GM12878 (cell line): ENCODE data around the gene SLC1A5. TPM values are rescaled to one million over a fixed set of nuclear protein-coding genes. Genes with fewer than 3 reads are reported as not detected.
A peak's percentile ranks its signal among the peaks of the same experiment; 100 is the strongest.
"Not testable (repeated sequence)": the region's sequence is repeated elsewhere in the genome, so short reads cannot be mapped to it uniquely, and the experiment has no call there.

Experiments used
- ATAC-seq: fragments of 200-7000 bp; cut with Tn5 transposase; 3 replicates; pipeline ENCODE4 v1.9.1; 2020; ENCODE audit warnings: mild to moderate bottlenecking, moderate library complexity
- BruUV-seq: library from RNA; stranded (reverse); fragments of 400-500 nt; replicated peaks from 2 replicates; lab custom pipeline; 2021; lab: Mats Ljungman, UMichigan
- CTCF ChIA-PET: fragments of 300-600 bp; sonication (Branson Sonifier 250); formaldehyde crosslinking; extraction: SDS; loops from one replicate; lab custom pipeline; 2021; ENCODE audit warnings: inconsistent platforms; lab: Yijun Ruan, JAX
- POLR2A ChIA-PET: fragments of 350-600 bp; formaldehyde crosslinking; extraction: SDS; loops from one replicate; lab custom pipeline; 2021; ENCODE audit warnings: inconsistent platforms; lab: Charles Lee
- RAD21 ChIA-PET: fragments of 300-600 bp; sonication (Branson Sonifier 250); formaldehyde crosslinking; loops from one replicate; lab custom pipeline; 2023; ENCODE audit warnings: antibody characterized with exemption; ENCODE audit not compliant: unreplicated experiment; lab: Charles Lee
- SMC1A ChIA-PET: fragments of 300-600 bp; sonication (Branson Sonifier 250); formaldehyde crosslinking; loops from one replicate; lab custom pipeline; 2023; ENCODE audit not compliant: unreplicated experiment, uncharacterized antibody; lab: Charles Lee
- DNase-seq: peaks from one replicate; pipeline ENCODE4 v3.0.0-alpha.2; 2011; ENCODE audit warnings: low read depth, low spot score
- FAIRE-seq: peaks from 3 replicates; lab custom pipeline; 2011; peaks lifted over from hg19 to GRCh38; lab: Jason Lieb, UNC
- H2AFZ ChIP-seq: 2 replicates; pipeline ENCODE4 v1.6.0; 2011; ENCODE audit warnings: low read depth, low read length, control low read depth; ENCODE audit not compliant: control insufficient read depth
- H3K27ac ChIP-seq: 2 replicates; pipeline ENCODE4 v1.5.1; 2011; ENCODE audit warnings: control low read depth; ENCODE audit not compliant: control insufficient read depth, insufficient read depth
- H3K27me3 ChIP-seq, 2 experiments: replicated peaks in 1 of 2; 2 replicates each; pipeline versions ENCODE4 v1.6.0 to v1.6.1; 2011; ENCODE audit warnings: low read length in 1 of 2; ENCODE audit not compliant: control insufficient read depth in 2 of 2, insufficient read depth in 2 of 2
- H3K36me3 ChIP-seq, 2 experiments: 2 replicates each; pipeline ENCODE4 v1.5.1; 2011; ENCODE audit warnings: low read length in 1 of 2; ENCODE audit not compliant: control insufficient read depth in 2 of 2, insufficient read depth in 2 of 2
- H3K4me1 ChIP-seq: 2 replicates; pipeline ENCODE4 v1.6.1; 2011; ENCODE audit warnings: mild to moderate bottlenecking, low read length, moderate library complexity, mixed read lengths; ENCODE audit not compliant: control insufficient read depth, insufficient read depth
- H3K4me2 ChIP-seq: 2 replicates; pipeline ENCODE4 v1.6.0; 2011; ENCODE audit warnings: control low read depth; ENCODE audit not compliant: control insufficient read depth, insufficient read depth
- H3K4me3 ChIP-seq: fragments of 200-600 bp; sonication (generic); 2 replicates; pipeline ENCODE4 v1.5.1; 2016
- H3K79me2 ChIP-seq: 2 replicates; pipeline ENCODE4 v1.6.0; 2011; ENCODE audit warnings: low read length; ENCODE audit not compliant: control insufficient read depth, insufficient read depth
- H3K9ac ChIP-seq: 2 replicates; pipeline ENCODE4 v1.8.0; 2011; ENCODE audit warnings: low read length, control low read depth, mixed read lengths; ENCODE audit not compliant: control insufficient read depth, insufficient read depth
- H3K9me3 ChIP-seq: replicated peaks from 3 replicates; pipeline ENCODE4 v1.5.1; 2011; ENCODE audit warnings: mild to moderate bottlenecking, low read length; ENCODE audit not compliant: control insufficient read depth, insufficient read depth
- H4K20me1 ChIP-seq: 2 replicates; pipeline ENCODE4 v1.6.0; 2011; ENCODE audit not compliant: control insufficient read depth, insufficient read depth
- GATAD2B ChIP-seq: fragments of 450-650 bp; conservative IDR thresholded peaks from 2 replicates; pipeline ENCODE4 v1.6.1; 2017; ENCODE audit warnings: low read depth, mild to moderate bottlenecking, moderate library complexity
- IRF4 ChIP-seq: IDR thresholded peaks from 2 replicates; pipeline ENCODE4 v1.6.1; 2011; ENCODE audit warnings: low read depth, low read length
- POLR2AphosphoS2 ChIP-seq: IDR thresholded peaks from 2 replicates; pipeline ENCODE4 v1.6.1; 2011; ENCODE audit warnings: low read depth, mild to moderate bottlenecking, low read length, improper control_type of control experiment, moderate library complexity
- ZBTB33 ChIP-seq: fragments of 450-650 bp; IDR thresholded peaks from 2 replicates; pipeline ENCODE4 v1.6.1; 2017; ENCODE audit warnings: mild to moderate bottlenecking
- WGBS: methylation state at CpG from one replicate; pipeline ENCODE4 v1.1.6; 2016; ENCODE audit warnings: low lambda C conversion rate; ENCODE audit not compliant: insufficient replicate concordance, insufficient coverage; ENCODE audit errors: missing lambda C conversion rate; 5-methylcytosine and 5-hydroxymethylcytosine counted together
- in situ Hi-C: fragments of 300-500 bp; cut with MboI; formaldehyde crosslinking; loops from 9 replicates; pipeline ENCODE4 v1.14.3; 2018; ENCODE audit warnings: mixed read lengths
- intact Hi-C: fragments of 100-400 bp; cut with micrococcal nuclease; formaldehyde crosslinking; loops from one replicate; pipeline ENCODE4 v1.14.2; 2022; ENCODE audit not compliant: unreplicated experiment
- polyA plus RNA-seq, 11 experiments: library from polyadenylated mRNA; depleted of rRNA in 4 of 11; unstranded in 6 of 11; stranded (reverse) in 5 of 11; fragments of >200 nt; fragmentation: Nextera tagmentation in 4 of 11; fragmentation: Illumina TruSeq in 1 of 11; extraction: Ambion mirVana in 4 of 11; extraction: Trizol in 1 of 11; gene quantifications; 1 replicate in 1 of 11; 2 replicates in 10 of 11; pipeline versions ENCODE4 v1.2.1 to v1.2.3, GENCODE V29; 2011 to 2016; ENCODE audit warnings: inconsistent platforms in 2 of 11, missing spikeins in 2 of 11, low read depth in 1 of 11
- total RNA-seq, 4 experiments: library from RNA; depleted of rRNA in 3 of 4; stranded (reverse); fragments of >200 nt in 3 of 4; fragmentation: Illumina TruSeq in 1 of 4; extraction: Trizol in 1 of 4; gene quantifications; 2 replicates each; pipeline versions ENCODE4 v1.2.1 to v1.2.3, GENCODE V29; 2013 to 2021

Gene SLC1A5
- total and polyA plus RNA-seq, 10 of the 15 experiments (the other 5 are each of a cell fraction or from before 2014, with no cell fraction given): 9.1 to 129 (median 60.9) TPM

DNA sequence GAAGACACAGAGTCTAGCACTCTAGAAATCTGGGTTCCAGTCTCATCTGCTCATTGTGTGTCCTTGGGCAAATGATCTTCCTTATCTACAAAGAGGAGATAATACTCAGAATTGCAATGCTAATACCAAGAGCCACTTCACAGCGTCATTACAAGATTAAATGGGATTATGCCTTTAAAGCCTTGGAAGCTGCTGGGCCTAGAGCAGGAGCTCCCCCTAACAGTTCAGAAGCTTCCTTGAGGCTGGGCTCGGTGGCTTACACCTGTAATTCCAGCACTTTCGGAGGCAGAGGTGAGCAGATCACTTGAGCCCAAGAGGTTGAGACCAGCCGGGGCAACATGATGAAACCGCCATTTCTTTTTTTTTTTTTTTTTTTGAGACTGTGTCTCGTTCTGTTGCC is 34.7 kb upstream of the SLC1A5 start (continued):
- TF ChIP-seq ZBTB33 (no peak), GATAD2B (no peak), IRF4 (no peak), POLR2AphosphoS2 (no peak)

GRCh38 chr19:46822410-46822787 is 34.0 kb upstream of the SLC1A5 start:
- H3K4me1 ChIP-seq: peaks cover 27% of the 10 kb centered on the region
- 95% methylated on average over 4 of the region's 4 CpGs for WGBS
- H3K9me3 ChIP-seq, DNase-seq, in situ Hi-C loops, H3K4me3 ChIP-seq, H4K20me1 ChIP-seq, H3K36me3 ChIP-seq, H3K79me2 ChIP-seq, ATAC-seq, H3K27me3 ChIP-seq, BruUV-seq, FAIRE-seq, H3K9ac ChIP-seq: not testable (repeated sequence)
- intact Hi-C loops: loop anchor here (5.0 kb wide), 1 partner anchor 35 kb away; the partner anchor contains the start of gene SLC1A5
- ChIA-PET SMC1A (interaction anchor here (0.7 to 2.3 kb wide), 6 partner anchors 18 to 64 kb away, joined by 3 to 7 read pairs (median 5); no protein-coding TSS in a partner anchor), RAD21 (interaction anchor here (1.4 to 2.6 kb wide), 5 partner anchors 18 to 64 kb away, joined by 3 to 14 read pairs (median 6); partner anchors contain the start of gene SLC1A5), CTCF (interaction anchor here (0.5 to 3.4 kb wide), 12 partner anchors 12 to 285 kb away, joined by 3 to 9 read pairs (median 4); no protein-coding TSS in a partner anchor), POLR2A (interaction anchor here (1.0 to 2.2 kb wide), 2 partner anchors 34 to 104 kb away, joined by 4 to 10 read pairs; partner anchors contain the start of gene SLC1A5)
- 0 out of 2 replicates have a peak overlapping the region, but pooled peaks have one; percentile 71 for H3K4me2 ChIP-seq
- peak overlapping the region; percentile 51 for H3K27ac ChIP-seq
- peak overlapping the region; percentile 86 for H2AFZ ChIP-seq
